ENCODE measurements around the gene RASSF1.

DNA sequence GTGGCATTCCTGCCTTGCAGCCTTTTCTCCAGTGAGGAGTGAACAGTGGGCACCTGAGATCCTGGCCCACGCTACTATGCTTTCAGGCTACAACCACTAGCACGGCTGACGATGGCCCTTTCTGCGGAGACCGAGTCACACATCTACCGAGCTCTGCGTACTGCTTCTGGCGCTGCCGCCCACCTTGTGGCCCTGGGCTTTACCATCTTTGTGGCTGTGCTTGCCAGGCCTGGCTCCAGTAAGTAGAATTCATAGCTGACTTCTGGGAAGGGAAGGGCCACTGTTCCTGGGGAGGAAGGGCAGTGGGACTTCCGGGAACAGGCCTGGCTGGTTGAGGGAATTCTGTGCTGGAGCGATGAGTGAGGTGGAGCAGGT, 10.7 kb upstream of the RASSF1 start:
- no peak for TF ChIP-seq REST (IDR thresholded peaks at IDR 0.05; ENCODE audit: borderline replicate concordance)
- no peak for TF ChIP-seq CTCF (IDR thresholded peaks at IDR 0.05; ENCODE audit: poor library complexity, severe bottlenecking)
- TF ChIP-seq EZH2 (IDR thresholded peaks at IDR 0.05; ENCODE audit: borderline replicate concordance, insufficient read depth, low read length, poor library complexity, severe bottlenecking) = no peak
- no peak for TF ChIP-seq POLR2AphosphoS5 (IDR thresholded peaks at IDR 0.05)
- TF ChIP-seq SMC3 (conservative IDR thresholded peaks at IDR 0.05; ENCODE audit: poor library complexity) = no peak
